ENCODE results near the gene FARSB.

DNA sequence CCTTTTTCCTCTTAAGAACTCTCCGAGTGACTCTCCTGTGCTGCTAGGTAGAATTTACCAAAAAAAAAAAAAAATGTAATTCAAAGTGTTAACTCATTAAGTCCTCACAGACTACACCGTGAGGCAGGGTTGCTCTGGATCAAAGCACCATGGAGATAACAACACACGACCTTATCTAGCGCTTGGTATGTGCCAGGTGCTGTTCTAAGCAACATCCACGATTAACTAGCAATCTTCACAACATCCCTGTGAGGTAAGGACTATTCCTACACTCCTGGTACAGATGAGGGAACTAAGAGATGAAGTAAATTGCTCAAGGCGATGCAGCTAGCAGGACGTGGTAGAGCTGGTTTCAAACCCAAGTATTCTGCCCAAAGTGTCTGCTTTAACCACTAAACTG lies 17.4 kb upstream of the FARSB start:
- TF ChIP-seq, protein P1, sequence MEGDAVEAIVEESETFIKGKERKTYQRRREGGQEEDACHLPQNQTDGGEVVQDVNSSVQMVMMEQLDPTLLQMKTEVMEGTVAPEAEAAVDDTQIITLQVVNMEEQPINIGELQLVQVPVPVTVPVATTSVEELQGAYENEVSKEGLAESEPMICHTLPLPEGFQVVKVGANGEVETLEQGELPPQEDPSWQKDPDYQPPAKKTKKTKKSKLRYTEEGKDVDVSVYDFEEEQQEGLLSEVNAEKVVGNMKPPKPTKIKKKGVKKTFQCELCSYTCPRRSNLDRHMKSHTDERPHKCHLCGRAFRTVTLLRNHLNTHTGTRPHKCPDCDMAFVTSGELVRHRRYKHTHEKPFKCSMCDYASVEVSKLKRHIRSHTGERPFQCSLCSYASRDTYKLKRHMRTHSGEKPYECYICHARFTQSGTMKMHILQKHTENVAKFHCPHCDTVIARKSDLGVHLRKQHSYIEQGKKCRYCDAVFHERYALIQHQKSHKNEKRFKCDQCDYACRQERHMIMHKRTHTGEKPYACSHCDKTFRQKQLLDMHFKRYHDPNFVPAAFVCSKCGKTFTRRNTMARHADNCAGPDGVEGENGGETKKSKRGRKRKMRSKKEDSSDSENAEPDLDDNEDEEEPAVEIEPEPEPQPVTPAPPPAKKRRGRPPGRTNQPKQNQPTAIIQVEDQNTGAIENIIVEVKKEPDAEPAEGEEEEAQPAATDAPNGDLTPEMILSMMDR (conservative IDR thresholded peaks at IDR 0.05), result no peak
- no peak for TF ChIP-seq EZH2 (IDR thresholded peaks at IDR 0.05; ENCODE audit: low read depth)
